ENCODE data around the gene STX16.

STX16 gene

GRCh38 chr20:58650776-58651558 is at the start of gene STX16:
Gene STX16, plus strand, starts transcription at chr20:58651283. Its CDS starts 724 bp downstream, at chr20:58652007.
- DNase-seq: peak; percentile 93

DNA sequence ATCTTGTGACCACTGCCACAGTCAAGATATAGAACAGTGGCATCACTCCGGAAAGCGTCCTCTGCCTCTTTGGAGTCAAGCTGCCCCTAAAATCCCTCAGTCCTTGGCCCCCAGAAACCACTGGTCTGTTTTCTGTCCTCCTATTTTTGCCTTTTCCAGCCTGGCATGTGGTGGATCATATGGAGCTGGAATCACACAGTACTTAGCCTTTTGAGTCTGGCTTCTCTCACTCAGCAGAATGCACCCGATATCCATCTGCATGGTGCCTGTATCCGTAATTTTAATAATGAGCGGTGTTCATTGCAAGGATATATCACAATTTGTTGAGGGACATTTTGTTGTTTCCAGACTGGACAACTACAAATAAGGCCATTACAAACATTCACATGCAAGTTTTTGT is 49.0 kb upstream of the STX16 start:
- no peak for DNase-seq

DNA sequence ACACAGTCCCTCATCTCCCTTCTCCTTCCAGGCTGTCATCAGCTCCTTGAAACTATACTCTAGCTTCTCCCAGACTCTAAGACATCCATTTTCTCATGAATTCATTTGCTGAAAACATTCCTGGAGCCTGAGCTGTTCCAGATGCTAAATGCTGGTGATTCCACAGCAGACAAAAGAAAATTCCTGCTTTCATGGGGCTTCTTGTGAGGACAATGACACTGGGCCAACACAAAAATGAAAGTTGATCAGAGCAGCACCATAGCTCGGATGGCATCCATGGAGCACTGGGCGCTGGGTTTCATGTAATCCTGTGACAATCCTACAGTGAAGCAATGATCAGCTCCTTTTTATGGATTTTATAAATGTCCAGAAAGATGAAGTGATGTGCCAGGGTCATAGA is 47.4 kb upstream of the STX16 start:
- DNase-seq: no peak

DNA sequence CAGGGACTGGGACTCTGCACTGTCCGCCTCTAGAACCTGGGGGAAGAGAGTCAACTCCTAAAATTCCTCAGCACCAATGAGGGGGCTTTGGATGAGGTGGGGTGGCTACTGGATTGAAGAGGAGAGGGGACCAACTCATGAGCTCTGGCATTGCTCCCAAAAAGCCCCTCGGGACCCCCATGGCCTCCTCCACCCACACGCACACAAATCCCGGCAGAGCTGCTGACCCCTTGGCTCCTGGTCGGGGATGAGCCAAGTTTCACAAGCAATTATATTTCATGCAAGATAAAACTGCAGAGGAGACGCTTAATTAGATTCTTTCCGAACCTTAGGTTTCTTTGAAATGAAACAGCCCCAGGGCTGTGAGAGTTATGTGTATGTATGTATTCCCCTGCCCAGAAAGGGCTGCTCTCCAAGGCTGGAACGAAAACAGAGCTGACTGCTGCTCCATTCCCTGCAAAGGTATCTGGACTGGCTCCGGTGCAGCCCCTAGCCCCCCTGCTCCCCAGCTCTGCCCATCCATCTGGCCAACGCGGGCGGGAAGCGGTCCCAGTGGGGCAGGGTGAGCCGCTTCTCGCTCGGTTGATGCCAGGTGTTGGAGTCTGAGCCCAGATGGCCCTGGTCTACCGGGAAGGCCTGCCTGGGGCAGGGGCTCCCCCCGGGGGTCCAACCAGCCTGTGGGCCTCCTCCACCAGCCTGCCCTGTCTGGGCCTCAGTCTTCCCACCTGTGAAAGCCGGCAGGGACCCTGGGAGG is 46.8 kb upstream of the STX16 start:
- DNase-seq: no peak

- DNase-seq: no peak
These were observed 45.6 kb upstream of the STX16 start for GRCh38 chr20:58605292-58606065.

DNA sequence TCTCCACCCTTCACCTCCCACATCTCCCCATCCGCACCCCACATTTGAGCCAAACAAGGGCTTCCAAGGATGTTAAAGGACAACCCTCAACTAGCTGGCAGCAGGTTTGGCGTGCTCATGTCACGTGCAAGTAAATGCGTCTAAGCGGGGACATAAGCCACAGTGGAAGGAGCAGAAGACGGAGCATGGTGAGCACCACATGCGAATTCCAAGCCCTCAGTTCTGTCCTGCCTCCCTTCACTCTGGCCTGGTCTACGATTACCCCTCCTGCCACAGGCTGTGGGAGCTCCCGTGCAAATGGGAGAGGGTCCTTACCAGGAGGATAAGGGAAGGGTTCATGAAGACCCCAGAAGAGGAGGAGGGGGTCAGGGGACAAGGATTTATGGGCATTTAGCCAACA is 44.9 kb upstream of the STX16 start:
- no peak for DNase-seq

- no peak for DNase-seq
These were observed 42.8 kb upstream of the STX16 start for GRCh38 chr20:58608096-58608840.

- no peak for DNase-seq
These were observed 42.1 kb upstream of the STX16 start for GRCh38 chr20:58609026-58609425.

DNA sequence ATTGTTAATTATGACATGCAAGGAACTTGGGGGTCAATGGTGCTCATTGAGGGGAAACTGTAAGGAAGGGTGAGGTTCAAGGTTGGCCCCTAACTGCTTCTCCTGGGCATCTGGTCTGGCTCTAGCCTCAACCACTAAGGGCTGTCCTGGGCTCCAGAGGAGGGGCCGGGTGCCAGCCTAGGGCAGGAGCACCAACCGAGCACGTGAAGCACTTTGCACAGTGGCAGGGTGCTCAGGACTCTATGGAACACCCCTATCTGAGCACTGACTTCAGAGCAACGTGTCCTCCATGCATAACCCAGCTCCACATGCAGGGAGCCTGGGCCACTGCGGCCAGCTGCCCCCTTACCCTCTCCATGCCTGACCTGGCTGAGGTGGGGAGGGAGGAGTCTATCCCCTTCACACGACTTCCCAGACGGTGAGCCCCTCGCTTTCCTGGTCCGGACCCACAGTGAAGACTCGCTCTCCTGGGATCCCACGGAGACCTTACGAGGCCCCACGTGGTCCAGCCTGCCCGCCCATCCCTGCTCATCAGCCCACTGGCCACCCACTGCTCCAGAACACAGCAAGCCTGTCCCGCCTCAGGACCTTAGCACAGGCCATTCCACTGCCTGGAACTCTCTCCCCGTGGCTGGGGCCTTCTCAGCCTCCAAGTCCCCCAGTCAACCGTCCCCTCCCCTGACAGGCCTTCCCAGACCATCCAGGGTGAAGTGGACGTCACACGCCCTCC is 40.8 kb upstream of the STX16 start:
- DNase-seq: no peak

DNA sequence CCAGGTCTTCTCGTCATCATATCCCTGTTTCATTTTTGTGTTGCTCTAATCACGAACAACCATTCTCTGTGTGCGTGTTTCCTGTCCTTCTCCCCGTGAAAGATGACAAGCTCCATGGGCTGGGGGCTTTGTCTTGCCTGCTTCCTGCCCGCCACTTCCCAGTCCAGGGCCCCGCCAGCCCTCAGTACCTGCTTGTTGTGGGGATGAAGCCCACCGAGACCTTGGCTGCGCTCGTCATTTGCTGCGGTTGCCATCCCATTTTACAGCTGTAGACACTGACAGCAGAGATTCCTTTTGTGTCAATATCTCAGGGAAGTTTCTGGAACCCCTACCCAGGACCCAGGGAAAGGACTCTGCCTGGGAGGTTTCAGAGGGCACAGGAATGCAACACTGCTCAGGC is 40.3 kb upstream of the STX16 start:
- no peak for DNase-seq

DNA sequence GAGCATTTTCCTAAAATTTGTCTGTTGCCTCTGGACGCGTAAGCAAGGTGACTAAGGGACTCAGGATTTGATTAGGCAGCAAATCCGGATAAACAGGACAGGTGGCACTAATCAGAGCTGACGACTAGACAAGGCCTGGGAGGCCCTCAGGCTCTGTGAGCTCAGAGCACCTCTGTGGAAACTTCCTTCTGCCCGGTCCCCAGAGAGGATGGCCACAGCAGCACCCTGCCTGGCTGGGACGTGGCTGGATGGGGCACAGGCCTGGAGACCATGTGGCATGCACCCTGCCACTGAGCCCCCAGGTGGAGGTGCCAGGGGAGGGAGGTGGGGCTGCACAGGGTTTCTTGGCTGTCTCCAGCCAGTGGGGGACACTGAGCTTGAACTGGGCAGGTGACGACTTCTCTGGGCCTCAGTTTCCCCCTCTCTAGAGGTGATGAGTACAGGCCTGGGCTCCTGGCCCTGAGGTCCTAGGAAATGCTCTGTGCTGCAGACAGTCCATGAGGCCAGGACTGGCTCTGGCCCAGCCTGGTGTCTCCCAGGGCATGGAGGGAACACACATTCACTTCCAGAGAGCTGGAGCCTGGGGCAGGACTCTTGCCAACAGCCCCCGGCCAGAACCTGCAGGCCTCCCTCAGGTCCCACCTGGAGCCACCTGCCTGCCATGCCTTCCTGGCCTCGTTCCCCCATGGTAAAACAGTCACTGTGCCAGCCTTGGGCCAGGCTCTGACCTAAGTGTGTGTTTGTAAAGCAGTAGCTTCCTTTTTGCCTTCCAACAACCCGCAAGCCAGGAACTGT is 39.6 kb upstream of the STX16 start:
- DNase-seq: peak; percentile 81

DNA sequence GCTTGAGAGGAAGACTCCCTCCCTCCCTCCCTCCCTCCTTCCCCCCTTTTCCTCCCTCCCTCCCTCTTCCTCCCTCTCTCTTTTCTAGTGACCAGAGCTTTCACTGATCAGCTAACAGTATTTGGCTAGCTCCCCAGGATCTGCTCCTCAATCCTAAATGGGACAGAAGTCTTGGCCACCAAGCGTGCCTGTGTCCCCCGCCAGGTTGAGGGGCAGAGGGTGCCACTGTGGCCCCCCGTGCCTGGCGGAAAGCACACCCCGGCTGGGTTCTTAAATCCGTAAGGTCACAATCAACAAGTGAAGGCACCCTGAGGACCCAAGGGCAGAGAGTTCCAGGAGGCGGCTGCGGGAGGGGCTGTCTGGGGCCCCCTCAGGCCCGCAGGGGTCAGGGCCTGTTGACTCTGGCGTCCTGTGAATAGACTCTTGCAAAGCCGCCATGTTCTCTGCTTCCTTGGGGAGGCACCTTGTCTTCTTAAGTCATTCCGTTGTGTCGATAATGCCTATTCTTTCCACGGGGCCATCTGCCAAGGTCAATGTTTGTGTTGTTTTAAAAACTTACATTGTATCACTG is 38.9 kb upstream of the STX16 start:
- DNase-seq: no peak

GRCh38 chr20:58613061-58613854 is 37.8 kb upstream of the STX16 start:
- DNase-seq: no peak

DNA sequence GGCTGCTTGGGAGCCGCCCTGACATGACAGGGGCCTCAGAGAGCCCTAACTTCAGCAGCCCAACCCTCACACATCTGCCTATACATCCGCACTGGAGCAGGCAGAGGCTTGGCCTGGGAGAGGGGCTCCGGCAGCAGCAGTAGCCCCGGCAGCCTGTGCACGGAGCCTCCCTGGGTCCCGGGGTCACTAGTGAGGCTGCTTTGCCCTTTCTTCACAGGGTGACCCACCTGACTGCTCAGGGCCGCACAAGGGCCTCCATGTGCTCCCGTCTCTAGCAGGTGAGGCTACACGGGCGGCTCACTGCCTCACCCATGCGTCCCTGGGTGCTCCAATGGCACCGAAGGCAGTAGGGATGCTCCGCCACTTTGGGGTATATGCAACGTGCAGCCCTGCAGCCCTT is 36.7 kb upstream of the STX16 start:
- no peak for DNase-seq

DNA sequence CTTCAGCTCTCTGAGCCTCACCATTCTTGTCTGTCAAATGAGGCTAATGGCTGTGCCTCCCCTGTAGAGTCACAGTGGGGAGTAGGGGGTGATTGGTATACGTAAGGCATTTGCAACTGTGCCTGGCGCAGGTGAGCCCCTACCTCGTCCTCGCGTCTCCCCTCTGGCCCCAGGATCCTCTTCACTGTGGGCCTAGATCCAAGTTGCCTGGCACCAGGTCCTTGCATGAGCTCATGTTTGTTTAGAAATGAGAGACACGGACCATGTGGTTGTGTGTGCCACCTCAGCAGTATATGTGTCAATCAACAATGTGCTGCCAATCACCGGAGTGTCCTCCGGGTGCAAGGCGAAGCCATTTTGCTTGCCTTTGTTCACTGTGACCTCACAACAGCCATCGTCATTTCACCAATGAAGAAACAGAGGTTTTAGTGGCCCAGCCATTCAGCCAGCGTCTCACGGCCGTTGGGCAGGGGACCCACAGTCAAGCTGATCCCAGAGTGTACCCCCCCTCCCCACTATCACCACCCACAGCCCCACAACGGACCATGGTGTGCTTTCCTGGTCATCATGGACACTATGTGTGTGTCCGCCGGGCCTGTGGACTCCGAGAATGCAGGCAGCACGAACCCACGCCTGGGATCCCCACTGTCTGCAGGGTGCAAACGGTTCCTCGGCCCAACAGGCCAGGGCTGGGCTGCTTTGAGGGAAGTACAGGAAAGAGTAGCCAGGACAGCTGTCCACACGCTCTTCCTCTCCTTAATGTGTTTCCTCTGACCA is 35.9 kb upstream of the STX16 start:
- no peak for DNase-seq

GRCh38 chr20:58616411-58616810 is 34.7 kb upstream of the STX16 start:
- no peak for DNase-seq

GRCh38 chr20:58617158-58617557 is 33.9 kb upstream of the STX16 start:
- DNase-seq: no peak

- DNase-seq: no peak
These were observed 32.6 kb upstream of the STX16 start for GRCh38 chr20:58618351-58619076.

Measured in islet precursor cell (in vitro differentiated cells).